GM18951 (cell line): ENCODE data around the gene BLOC1S4.

Experiments used
- POLR2A ChIP-seq: IDR thresholded peaks from 4 replicates; pipeline ENCODE4 v1.6.1; 2011; ENCODE audit warnings: mild to moderate bottlenecking; ENCODE audit not compliant: insufficient read length, insufficient read depth; ENCODE audit errors: extremely low read depth
- in situ Hi-C: fragments of 300-500 bp; cut with MboI; formaldehyde crosslinking; loops from one replicate; pipeline ENCODE4 v1.12.0; 2022; ENCODE audit warnings: low sequenced_read_pairs, mixed read lengths, inconsistent platforms; ENCODE audit not compliant: unreplicated experiment

BLOC1S4 gene

GRCh38 chr4:6682862-6683590 lies 32.9 kb upstream of the BLOC1S4 start:
- no peak for TF ChIP-seq POLR2A
- in situ Hi-C loops: no loop called here

GRCh38 chr4:6684656-6685055 lies 31.3 kb upstream of the BLOC1S4 start:
- TF ChIP-seq POLR2A: no peak
- in situ Hi-C loops: no loop called here

- no peak for TF ChIP-seq POLR2A
- in situ Hi-C loops: no loop called here
These were observed 29.7 kb upstream of the BLOC1S4 start for GRCh38 chr4:6686104-6686787.

- TF ChIP-seq POLR2A: no peak
- in situ Hi-C loops: no loop called here
These were observed 27.8 kb upstream of the BLOC1S4 start for GRCh38 chr4:6687947-6688878.

- no peak for TF ChIP-seq POLR2A
- in situ Hi-C loops: no loop called here
These were observed 27.0 kb upstream of the BLOC1S4 start for GRCh38 chr4:6688879-6689505.

- no peak for TF ChIP-seq POLR2A
- in situ Hi-C loops: no loop called here
These were observed 26.4 kb upstream of the BLOC1S4 start for GRCh38 chr4:6689506-6689960.

- in situ Hi-C loops: no loop called here
- no peak for TF ChIP-seq POLR2A
These were observed 23.6 kb upstream of the BLOC1S4 start for GRCh38 chr4:6692379-6692778.

GRCh38 chr4:6692806-6693205 lies 23.2 kb upstream of the BLOC1S4 start:
- TF ChIP-seq POLR2A: no peak
- in situ Hi-C loops: no loop called here

GRCh38 chr4:6693231-6694176 lies 22.5 kb upstream of the BLOC1S4 start, which contains the start of gene S100P:
Gene S100P (plus strand): TSS chr4:6693878. CDS start chr4:6693933, 55 bp downstream.
- TF ChIP-seq POLR2A: no peak
- in situ Hi-C loops: no loop called here

- no peak for TF ChIP-seq POLR2A
- in situ Hi-C loops: no loop called here
These were observed 21.6 kb upstream of the BLOC1S4 start for GRCh38 chr4:6694177-6694901.
